Activated CD8-positive, alpha-beta memory T cell treated with anti-CD3 and anti-CD28 coated beads for 36 hours (primary cell): ENCODE data around the gene NKAPL. TPM values are rescaled to one million over a fixed set of nuclear protein-coding genes. Genes with fewer than 3 reads are reported as not detected.
"Not testable (repeated sequence)": the region's sequence is repeated elsewhere in the genome, so short reads cannot be mapped to it uniquely, and the experiment has no call there.

Source experiments
- CTCF ChIA-PET: fragments of 350-600 bp; sonication (Branson Sonifier 250); formaldehyde crosslinking; loops from one replicate; lab custom pipeline; 2021; ENCODE audit warnings: antibody characterized with exemption; lab: Charles Lee
- POLR2A ChIA-PET: fragments of 350-600 bp; sonication (Branson Sonifier 250); formaldehyde crosslinking; loops from one replicate; lab custom pipeline; 2021; ENCODE audit warnings: antibody characterized with exemption; lab: Charles Lee
- total RNA-seq, 2 experiments: library from RNA; stranded (reverse); gene quantifications; one replicate each; pipeline ENCODE4 v1.2.3, GENCODE V29; 2021

The NKAPL gene
- total RNA-seq, 2 experiments from 2014 or later, result 0.30 to 0.40 TPM

DNA sequence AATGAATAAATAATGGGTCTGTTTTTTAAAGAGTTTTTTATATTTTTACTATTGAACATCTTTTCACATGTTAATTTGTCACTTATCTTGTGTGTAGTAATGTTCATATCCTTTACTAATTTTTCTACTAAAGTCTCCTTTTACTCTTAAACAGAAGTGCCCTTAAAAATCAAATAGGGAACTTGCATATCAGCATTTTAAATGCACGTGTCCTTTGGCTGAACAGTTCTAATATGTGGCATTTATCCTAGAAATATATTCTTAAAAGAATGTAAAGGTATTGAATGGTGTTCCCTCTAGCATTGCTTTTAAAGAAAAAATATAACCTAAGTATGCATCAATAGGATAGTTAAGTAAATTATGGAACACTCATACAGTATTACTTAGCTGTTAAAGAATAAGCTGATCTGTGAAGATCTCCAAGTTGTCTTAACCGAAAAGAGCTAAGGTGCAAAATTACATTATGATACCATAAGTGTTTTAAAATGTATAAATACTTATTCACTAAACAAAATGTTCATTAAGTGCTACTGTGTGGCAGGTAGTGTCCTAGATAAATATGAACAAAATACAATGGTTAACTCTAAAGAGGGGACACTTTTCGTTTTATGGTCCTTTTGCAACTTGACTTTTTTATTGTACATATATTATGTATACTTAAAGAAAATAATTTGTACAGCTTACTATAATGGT is 21.6 kb downstream of the NKAPL start:
- CTCF ChIA-PET, result interaction anchor here (1.3 kb wide), 1 partner anchor 76 kb away, joined by 8 read pairs; no protein-coding TSS in a partner anchor
- POLR2A ChIA-PET, result interaction anchor here (1.4 kb wide), 1 partner anchor 14 kb away, joined by 4 read pairs; the partner anchor contains the start of gene ZSCAN26

DNA sequence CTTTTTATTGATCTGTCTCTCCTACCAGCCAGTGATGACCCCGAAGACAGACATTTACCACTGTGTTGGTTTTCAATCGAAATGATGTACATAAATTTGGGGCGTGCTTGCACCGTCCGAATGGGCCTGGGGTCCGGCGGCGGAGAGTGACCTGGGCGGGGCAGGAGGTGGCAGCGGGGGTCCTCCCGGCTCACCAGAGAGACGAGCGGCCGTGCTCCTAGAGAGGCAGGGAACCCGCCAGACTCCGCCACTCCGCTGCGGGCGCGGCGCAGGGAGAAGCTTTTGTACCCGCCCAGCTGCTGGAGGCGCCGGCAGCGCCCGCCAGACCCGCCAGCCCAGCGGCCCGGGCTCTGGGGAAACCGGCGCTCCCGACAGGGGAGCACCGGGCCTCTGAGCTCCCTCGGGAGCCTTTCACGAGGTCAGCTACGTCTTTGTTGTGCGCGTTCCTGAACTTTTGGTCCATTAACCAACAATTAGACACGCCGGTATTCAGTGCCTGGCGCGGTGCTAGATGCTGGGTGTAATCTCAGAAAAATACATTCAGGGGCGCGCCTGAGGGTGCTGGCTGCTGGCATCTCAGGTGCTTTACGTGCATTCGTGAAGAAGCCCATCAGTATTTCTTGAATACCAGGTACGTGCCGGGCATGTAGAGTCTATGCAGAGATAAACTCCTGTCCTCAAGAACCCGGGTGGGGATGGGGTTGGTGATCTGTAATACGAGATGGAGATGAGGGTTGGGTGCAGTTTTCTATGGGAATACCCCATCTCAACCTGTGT is 22.4 kb downstream of the NKAPL start, which contains the start of gene PGBD1:
Gene PGBD1, plus strand, starts transcription at position 285 of the 777 bp plus-strand sequence. CDS start 2,242 bp downstream, outside the sequence.
- ChIA-PET POLR2A (interaction anchor here (0.5 kb wide), 1 partner anchor 388 kb away, joined by 3 read pairs; no protein-coding TSS in a partner anchor), CTCF (interaction anchor here (0.6 to 1.3 kb wide), 2 partner anchors 75 to 145 kb away, joined by 3 to 8 read pairs; no protein-coding TSS in a partner anchor)

DNA sequence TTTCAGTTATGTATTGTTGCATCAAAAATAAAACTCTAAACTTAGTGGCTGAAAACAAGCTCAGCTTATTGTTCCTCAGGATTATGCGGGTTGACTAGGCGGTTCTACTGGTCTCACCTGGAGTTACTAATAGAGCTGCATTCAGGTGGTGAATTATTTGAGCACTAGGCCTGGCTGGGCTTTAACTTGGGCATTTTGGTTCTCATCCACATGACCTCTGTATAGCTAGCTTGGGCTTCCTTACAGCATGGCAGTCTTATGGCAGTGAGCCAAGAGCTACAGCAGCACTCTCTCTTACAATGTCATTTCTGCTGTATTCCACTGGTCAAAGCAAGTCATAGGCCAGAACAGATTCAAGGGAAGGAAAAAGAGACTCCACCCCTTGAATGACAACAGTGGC is 23.8 kb downstream of the NKAPL start:
- ChIA-PET CTCF (no interaction called here), POLR2A (interaction anchor here (0.5 kb wide), 1 partner anchor 642 kb away, joined by 3 read pairs; no protein-coding TSS in a partner anchor)

GRCh38 chr6:28291573-28291972 is 32.5 kb downstream of the NKAPL start:
- POLR2A ChIA-PET, result no interaction called here
- CTCF ChIA-PET, result interaction anchor here (0.7 kb wide), 1 partner anchor 44 kb away, joined by 4 read pairs; no protein-coding TSS in a partner anchor

- POLR2A ChIA-PET, result no interaction called here
- CTCF ChIA-PET, result no interaction called here
Measured at GRCh38 chr6:28295326-28295725, 36.2 kb downstream of the NKAPL start.

DNA sequence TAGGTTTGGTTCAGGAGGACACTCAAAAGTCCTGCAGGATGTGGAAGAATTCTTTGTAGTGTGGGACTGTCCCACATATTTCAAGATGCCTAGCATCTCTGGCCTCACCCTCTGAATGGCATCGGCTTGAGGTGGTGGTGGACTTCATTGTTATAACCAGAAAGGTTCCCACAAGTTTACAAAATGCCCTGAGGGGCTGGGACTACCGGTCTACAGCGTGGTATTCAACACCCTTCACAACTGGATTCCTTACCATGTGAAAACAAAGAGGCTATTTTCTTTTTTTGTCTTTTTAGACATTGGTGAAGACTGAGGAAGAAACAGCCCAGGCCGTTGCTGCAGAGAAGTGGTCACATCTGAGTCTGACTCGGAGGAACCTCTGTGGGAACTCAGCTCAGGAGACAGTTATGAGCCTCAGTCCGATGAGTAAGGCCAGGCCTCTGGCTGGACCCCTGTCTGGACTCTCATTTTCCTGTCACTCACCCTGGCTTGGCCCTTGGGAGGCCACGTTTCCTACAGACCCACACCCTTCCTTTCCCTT is 37.5 kb downstream of the NKAPL start:
- POLR2A ChIA-PET, result no interaction called here
- CTCF ChIA-PET, result no interaction called here

GRCh38 chr6:28303570-28303969 is 44.5 kb downstream of the NKAPL start:
- ChIA-PET CTCF (no interaction called here), POLR2A (interaction anchor here (0.6 kb wide), 1 partner anchor 1558 kb away, joined by 3 read pairs; no protein-coding TSS in a partner anchor)

DNA sequence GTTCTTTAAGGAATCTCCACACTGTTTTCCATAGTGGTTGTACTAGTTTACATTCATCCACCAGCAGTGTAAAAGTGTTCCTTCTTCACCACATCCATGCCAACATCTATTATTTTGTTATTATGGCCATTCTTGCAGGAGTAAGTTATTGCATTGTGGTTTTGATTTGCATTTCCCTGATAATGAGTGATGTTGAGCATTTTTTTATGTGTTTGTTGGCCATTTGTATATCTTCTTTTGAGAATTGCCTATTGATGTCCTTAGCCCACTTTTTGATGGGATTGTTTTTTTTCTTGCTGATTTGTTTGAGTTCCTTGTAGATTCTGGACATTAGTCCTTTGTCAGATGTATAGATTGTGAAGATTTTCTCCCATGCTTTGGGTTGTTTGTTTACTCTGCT is 47.3 kb downstream of the NKAPL start:
- POLR2A ChIA-PET, CTCF ChIA-PET: not testable (repeated sequence)

Other genes starting within 250 kb of the NKAPL start
- gene ZNF165, start 178.7 kb upstream of the NKAPL start, total RNA-seq, result 1 to 10 TPM; 1.7 to 2.2 TPM
- 1 to 10 TPM; 3.2 to 4.5 TPM for gene ZSCAN16, start 134.7 kb upstream of the NKAPL start, total RNA-seq
- 10 to 100 TPM; 14.3 to 14.5 TPM for gene ZKSCAN8, start 117.4 kb upstream of the NKAPL start, total RNA-seq
- 1 to 10 TPM; 5.8 to 7.3 TPM for gene ZSCAN9, start 34.0 kb upstream of the NKAPL start, total RNA-seq
- gene ZKSCAN4, start 7.0 kb upstream of the NKAPL start, total RNA-seq, result 1 to 10 TPM; 4.4 to 4.5 TPM
- gene ZSCAN26, start 7.8 kb downstream of the NKAPL start, total RNA-seq, result 1 to 10 TPM; 5.2 to 5.4 TPM
- 1 to 10 TPM; 4.1 TPM for gene PGBD1, start 22.3 kb downstream of the NKAPL start, total RNA-seq
- 1 to 10 TPM in 1 of 2 experiments, under 1 TPM in 1; 0.61 to 1.5 TPM for gene ZSCAN31, start 76.9 kb downstream of the NKAPL start, total RNA-seq
- gene ZKSCAN3, start 90.7 kb downstream of the NKAPL start, total RNA-seq, result 1 to 10 TPM; 2.8 to 2.9 TPM
- gene ZSCAN12, start 140.4 kb downstream of the NKAPL start, total RNA-seq, result 1 to 10 TPM; 5.0 to 5.3 TPM
- 1 to 10 TPM; 1.3 TPM for gene ZSCAN23, start 184.2 kb downstream of the NKAPL start, total RNA-seq